Measurements from ENCODE around the gene ZNF587B.

DNA sequence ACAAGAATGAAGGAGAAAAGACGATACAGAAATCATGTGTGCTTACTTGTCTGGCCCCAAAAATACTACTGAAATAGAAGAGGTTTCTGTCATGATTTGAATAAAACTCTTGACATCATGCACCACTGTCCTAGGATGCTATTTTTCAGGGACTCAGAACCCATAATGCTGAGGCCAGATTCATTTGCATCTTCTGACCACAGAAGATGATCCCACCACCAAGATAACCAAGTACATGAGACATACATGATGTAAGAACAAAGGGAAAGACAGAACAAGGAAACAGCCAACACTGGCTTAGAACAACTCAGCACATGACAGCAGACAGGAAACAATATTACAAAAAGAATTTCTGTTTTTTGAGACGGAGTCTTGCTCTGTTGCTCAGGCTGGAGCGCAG is 17.9 kb upstream of the ZNF587B start:
- TF ChIP-seq POLR2A (IDR thresholded peaks at IDR 0.05) = no peak
- TF ChIP-seq POLR2AphosphoS5 (IDR thresholded peaks at IDR 0.05) = no peak

All from suprapubic skin (tissue), 4 donors.